Measurements from ENCODE around the gene MYMK.

The MYMK gene

DNA sequence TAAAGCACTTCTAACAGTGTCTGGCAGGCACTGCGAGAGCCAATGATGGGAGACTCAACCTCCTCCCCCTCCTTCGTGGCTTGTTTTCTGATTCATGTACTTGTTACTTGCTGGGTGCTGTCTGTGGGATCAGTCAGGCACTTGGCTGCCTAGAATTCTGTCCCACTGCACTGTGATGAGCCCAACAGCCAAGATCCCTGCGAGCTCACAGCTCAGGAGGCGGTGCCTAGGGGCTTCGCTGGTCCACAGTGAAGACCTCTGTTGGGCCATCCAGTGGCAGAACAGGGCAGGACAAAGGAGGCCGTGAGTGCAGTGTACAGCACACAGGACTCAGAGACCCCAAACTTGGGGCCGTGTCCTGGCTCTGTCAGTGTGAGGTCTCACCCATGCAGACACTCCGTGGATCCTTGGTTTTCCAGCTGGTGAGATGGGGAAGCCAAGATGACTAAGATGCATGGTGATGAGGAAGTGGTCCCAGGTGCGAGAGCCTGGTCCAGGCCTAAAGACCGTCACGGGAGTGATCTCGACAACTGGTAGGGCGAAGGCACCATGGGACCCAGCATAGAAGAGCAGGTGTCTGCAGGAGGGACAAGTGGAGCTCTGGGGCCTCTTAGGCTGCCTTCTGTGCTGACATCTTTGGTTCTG lies 19.5 kb downstream of the MYMK start:
- DNase-seq (ENCODE audit: low read depth in 3 of 3): no peak

DNA sequence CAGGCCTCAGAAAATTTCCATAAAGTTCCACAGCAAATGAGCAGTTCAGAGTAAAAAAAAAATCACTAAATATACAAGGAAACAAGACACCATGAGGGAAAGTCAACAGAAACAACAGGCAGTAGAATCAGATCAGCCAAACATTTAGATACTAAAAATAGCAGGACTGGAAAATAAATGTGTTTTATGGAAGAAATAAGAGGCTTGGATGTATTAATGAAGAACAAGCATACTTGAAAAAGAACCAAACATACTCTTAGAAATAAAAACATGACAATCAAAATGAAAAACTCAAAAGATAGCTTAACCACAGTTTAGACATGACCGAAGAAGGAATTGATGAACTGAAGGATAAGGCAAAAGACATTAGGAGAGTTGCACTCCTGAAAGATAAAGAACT lies 22.6 kb downstream of the MYMK start:
- no peak for DNase-seq (ENCODE audit: low read depth in 3 of 3)

GRCh38 chr9:133499892-133500270 lies 24.9 kb downstream of the MYMK start:
- DNase-seq (ENCODE audit: low read depth in 3 of 3): no peak

DNA sequence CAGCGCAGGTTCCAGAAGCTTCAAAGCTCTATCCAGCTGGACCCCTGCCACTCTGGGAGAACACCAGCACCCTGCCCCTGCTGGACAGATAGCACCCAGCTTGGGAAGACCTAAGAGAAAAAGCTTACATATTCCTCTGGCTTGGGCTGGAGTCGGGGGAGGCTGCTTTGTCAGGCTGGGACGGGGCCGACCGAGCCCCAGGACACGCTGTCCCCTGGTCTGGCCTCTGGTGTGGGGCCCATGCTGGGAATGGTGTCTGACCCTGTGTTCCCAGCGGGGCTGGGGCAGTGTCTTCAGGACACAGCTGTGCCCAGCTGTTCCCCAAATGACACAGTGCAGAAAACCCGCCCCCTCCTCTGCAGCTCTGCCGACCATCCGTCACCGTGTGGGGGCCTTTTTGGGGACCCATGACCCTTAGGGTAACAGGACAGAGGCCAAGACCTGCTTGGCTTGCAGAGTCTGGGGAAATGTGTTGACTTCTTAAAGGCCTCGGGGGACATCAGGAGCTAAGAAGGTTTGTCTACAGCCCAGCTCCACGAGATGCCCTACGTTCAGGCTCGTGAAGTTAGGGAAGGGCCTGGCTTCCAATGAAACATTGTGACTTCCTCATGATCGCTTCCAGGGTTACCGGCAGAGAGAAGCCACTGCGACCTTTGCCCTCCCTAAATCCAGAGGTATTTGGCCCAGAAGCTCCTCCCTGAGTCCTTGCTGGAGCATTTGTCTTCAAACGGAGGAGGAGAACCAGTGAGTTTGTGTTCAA lies 25.4 kb downstream of the MYMK start:
- no peak for DNase-seq (ENCODE audit: low read depth in 3 of 3)

DNA sequence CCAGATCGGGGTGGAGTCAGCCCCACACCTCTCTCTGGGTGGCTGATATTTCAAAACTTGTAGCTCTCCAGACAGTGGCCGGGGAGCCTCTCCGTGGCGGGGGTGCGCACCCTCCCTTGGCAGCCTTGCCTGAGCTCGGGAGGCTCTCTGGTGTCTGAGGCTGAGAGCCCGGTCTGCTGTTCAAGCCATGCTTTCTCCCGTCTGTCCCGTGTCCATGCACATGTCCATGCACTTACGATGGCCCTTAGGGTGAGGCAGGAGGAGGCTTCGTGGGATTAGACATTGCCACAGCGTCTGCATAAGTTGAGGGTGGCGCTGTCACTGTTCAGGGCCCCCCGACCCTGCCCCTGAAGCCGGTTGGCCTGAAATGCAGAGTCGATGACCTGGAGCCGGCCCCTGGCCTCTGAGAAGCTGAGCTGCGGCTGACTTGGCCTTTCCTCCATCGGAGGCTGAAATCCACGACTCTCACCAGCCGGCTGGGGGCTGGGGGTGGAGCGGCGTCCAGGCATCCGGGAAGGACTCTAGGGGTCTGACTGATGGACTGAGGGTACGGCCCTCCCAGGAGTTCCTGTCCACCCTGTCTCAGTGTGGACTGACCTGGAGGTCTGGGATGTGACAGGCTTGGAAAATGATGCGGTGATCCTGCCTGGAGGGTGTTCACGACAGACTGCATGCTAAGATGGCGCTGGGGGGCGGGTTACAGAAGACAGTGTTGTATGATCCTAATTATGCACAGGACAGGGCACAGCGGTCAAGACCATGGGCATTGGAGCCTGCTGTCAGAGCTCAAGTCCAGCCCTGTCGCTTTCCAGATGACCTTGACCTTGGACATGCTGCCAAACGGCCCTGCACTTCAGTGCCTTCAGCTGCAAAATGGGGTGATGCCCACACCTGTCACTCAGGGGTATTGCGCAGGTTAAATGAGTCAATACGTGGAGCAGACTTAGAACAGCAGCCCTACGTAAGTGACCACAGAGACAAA lies 27.6 kb downstream of the MYMK start:
- DNase-seq (ENCODE audit: low read depth in 3 of 3): no peak

GRCh38 chr9:133495327-133496293 lies 29.1 kb downstream of the MYMK start:
- DNase-seq (ENCODE audit: low read depth in 3 of 3): no peak

- no peak for DNase-seq (ENCODE audit: low read depth in 3 of 3)
Observed at GRCh38 chr9:133494636-133495326, 30.0 kb downstream of the MYMK start.

DNA sequence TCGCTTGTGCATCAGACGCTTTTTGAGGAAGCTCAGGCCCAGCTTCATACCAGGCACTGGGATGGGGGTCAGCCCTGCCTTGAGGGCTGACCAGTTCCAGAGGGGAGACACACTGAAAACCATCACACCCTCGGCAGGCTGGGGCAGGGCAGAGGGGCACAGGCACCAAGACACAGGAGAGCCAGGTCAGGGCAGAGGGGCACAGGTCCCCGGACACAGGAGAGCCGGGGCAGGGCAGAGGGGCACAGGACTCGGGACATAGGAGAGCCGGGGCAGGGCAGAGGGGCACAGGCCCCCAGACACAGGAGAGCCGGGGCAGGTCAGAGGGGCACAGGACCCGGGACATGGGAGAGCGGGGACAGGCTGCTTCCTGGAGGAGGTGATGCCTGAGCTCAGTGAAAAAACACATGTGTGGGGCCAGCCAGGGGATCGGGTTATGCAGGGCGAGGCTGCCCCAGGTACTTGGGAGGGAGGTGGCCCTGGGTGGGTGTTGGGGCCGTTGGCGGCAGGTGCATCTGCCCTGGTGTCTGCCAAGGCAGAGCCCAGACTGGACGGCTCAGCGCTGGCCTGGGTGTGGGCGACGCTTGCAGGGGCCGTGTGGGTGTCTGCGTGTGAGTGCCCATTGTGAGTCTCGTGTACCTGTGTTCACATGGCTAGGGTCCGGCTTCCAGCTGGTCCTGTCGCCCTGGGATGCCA lies 30.8 kb downstream of the MYMK start:
- no peak for DNase-seq (ENCODE audit: low read depth in 3 of 3)

DNA sequence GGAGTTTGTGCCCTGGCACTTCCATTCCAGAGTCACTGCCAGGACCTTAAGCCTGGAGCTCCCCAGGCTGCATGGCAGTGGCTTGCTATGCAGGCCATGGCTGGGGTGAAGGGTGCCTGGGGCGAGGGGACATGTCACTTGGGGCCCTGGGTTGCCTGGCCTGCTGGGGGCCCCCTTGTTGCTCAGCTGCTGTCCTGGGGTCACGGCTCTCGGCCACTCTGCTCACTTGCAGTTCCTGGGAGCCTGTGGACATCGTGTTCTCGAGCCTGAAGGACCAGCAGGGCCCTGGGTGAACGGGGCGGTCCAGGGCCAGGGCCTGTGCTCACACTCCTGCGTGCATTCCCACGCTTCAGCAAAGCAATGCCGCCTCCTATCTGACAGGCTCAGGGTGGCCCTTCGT lies 31.3 kb downstream of the MYMK start:
- DNase-seq (ENCODE audit: low read depth in 3 of 3): no peak

- DNase-seq (ENCODE audit: low read depth in 3 of 3): no peak
Observed at GRCh38 chr9:133492061-133493021, 32.4 kb downstream of the MYMK start.

GRCh38 chr9:133491656-133491925 lies 33.2 kb downstream of the MYMK start:
- DNase-seq (ENCODE audit: low read depth in 3 of 3): no peak

GRCh38 chr9:133490865-133491655 lies 33.7 kb downstream of the MYMK start:
- DNase-seq (ENCODE audit: low read depth in 3 of 3): no peak

DNA sequence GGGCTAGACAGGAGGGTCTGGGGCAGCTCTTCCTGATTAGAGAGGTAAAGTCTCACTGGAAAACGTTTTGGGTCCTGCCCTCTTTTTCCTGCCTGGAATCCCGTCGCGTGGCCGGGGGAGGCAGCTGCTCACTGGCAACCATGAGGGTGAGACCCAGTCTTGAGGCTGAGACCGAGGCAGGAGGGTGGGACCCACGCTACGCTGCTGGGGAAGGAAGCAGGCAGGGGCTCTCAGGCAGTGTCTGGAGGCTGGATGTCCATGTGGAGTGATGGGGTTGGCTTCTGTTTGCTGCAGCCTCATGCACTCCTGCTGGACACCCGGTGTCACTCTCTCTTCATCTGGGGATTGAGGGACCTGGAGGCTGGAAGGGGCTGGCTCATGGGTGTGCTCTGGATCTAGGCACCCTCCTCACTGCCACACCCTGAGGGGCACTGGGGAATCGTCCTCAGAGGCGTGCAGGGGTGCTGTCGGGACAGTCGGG lies 34.5 kb downstream of the MYMK start:
- no peak for DNase-seq (ENCODE audit: low read depth in 3 of 3)

DNA sequence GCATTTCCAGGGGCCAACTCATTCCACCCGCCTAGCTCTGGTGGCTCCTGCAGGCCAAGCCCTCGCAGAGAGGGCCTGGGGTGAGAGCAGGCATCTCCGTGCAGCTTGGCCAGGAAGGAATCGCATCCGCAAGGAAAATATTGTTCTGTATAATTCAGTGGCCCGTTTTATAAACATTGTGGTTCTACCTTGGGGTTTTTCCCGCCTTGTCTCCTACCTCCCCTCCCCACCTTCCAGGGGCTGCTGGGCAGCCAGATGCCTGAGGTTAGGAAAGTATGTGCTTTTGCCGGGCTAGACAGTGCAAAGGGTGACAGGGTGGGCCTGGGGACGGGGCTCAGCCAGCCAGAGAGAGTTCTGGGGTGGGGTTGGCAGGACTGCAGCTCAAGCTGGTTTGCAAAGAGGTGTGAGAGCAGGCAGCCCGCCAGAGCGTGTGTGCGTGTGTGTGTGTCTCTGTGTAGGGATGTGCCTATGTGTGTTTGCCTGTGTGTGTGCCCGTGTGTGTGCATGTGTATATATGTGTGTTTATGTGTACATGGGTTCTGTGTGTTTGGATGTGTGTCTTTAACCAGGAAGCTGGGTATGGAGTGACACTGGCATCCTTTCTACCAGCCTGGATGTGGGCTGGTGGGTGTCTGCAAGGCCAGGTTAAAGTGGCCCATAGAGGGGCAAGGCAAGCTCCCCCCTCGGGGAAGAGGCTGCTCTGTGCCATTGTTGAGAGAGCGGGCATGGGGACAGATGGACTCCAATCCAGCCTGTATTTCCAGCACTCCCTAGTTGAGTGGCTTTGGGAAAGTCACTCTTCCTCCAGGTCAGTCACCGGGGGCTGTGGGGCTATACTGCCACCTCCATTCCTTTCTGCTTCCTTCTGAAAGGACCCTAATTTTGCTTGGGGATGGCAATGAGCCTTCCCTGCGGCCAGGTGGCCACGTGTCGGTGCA lies 35.2 kb downstream of the MYMK start:
- no peak for DNase-seq (ENCODE audit: low read depth in 3 of 3)

DNA sequence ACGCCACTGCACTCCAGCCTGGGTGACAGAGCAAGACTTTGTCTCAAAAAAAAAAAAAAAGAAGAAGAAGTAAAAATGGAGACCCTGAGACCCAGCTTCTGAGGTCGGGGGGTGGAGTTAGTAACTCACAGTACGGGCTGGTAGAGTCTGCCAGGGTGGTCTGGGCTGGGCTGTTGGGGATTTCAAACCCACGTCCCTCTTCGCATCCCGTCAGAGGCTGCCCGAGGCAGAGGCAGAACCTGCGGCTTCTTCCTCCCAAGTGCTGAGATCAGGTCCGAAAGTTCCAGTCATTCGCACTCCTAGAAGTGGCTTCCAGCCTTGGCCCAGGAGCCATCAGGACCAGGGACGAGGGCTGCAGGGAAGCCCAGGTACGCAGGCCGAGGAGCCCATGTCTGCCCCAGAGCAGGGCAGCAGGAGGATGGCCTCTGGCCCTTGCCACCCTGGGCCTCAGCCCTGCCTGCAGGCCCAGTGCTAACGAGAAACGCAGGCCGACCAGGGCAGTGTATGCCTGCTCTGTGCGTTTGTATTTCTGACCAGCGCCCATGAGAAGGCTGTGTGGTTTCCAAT lies 36.0 kb downstream of the MYMK start:
- DNase-seq (ENCODE audit: low read depth in 3 of 3): no peak

GRCh38 chr9:133487331-133487725 lies 37.4 kb downstream of the MYMK start:
- DNase-seq (ENCODE audit: low read depth in 3 of 3): no peak
